Measurements from ENCODE around the gene CNPY1. TPM values are rescaled to one million over a fixed set of nuclear protein-coding genes. Genes with fewer than 3 reads are reported as not detected.

CNPY1 gene
- total RNA-seq, 2 donors from 2014 or later = 0.33 TPM; not detected in 1

GRCh38 chr7:155553871-155554270 is 7.5 kb upstream of the CNPY1 start:
- H3K27me3 Mint-ChIP-seq (ENCODE audit: insufficient read depth) = peaks cover 9% of the 10 kb centered on the region
- 95 to 100% methylated on average over 2 to 3 of the region's 3 CpGs for WGBS, 2 experiments (ENCODE audit: insufficient coverage in 1 of 2, insufficient read length in 1 of 2)

GRCh38 chr7:155551785-155552611 is 5.6 kb upstream of the CNPY1 start:
- Histone ChIP-seq H3K9me3 (ENCODE audit: control insufficient read depth, low read length) (no peaks in the 10 kb centered on the region), H3K36me3 (ENCODE audit: control insufficient read depth, insufficient read depth, low read length) (no peaks in the 10 kb centered on the region), H3K9ac (ENCODE audit: extremely low read depth, low read length, poor library complexity, severe bottlenecking) (no peak overlapping the region), H3K4me3 (ENCODE audit: low read length) (no peak overlapping the region), H3K27ac (ENCODE audit: low read depth, low read length) (no peak overlapping the region), H3K27me3 (ENCODE audit: control insufficient read depth, insufficient read depth, low read length, poor library complexity, severe bottlenecking) (no peaks in the 10 kb centered on the region), H3K4me1 (ENCODE audit: control insufficient read depth, insufficient read depth, low read length) (no peaks in the 10 kb centered on the region)
- Mint-ChIP-seq H3K36me3 (ENCODE audit: low read depth) (no peaks in the 10 kb centered on the region), H3K4me3 (no peak overlapping the region), H3K4me1 (no peaks in the 10 kb centered on the region), H3K27ac (no peak overlapping the region), H3K27me3 (ENCODE audit: insufficient read depth) (peaks cover 9% of the 10 kb centered on the region), H3K9me3 (no peaks in the 10 kb centered on the region)
- TF ChIP-seq, protein P1, sequence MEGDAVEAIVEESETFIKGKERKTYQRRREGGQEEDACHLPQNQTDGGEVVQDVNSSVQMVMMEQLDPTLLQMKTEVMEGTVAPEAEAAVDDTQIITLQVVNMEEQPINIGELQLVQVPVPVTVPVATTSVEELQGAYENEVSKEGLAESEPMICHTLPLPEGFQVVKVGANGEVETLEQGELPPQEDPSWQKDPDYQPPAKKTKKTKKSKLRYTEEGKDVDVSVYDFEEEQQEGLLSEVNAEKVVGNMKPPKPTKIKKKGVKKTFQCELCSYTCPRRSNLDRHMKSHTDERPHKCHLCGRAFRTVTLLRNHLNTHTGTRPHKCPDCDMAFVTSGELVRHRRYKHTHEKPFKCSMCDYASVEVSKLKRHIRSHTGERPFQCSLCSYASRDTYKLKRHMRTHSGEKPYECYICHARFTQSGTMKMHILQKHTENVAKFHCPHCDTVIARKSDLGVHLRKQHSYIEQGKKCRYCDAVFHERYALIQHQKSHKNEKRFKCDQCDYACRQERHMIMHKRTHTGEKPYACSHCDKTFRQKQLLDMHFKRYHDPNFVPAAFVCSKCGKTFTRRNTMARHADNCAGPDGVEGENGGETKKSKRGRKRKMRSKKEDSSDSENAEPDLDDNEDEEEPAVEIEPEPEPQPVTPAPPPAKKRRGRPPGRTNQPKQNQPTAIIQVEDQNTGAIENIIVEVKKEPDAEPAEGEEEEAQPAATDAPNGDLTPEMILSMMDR (conservative IDR thresholded peaks at IDR 0.05) = no peak
- WGBS, 2 experiments (ENCODE audit: insufficient coverage in 1 of 2, insufficient read length in 1 of 2) = 86 to 89% methylated on average over 14 to 15 of the region's 15 CpGs
- no peak for DNase-seq

More at GRCh38 chr7:155553871-155554270, 7.5 kb upstream of the CNPY1 start:
- H3K4me3 ChIP-seq (ENCODE audit: low read length) = no peak overlapping the region
- no peak for DNase-seq
- Mint-ChIP-seq H3K9me3 (no peaks in the 10 kb centered on the region), H3K36me3 (ENCODE audit: low read depth) (no peaks in the 10 kb centered on the region), H3K27ac (no peak overlapping the region), H3K4me3 (no peak overlapping the region), H3K4me1 (no peaks in the 10 kb centered on the region)
- no peak overlapping the region for H3K9ac ChIP-seq (ENCODE audit: extremely low read depth, low read length, poor library complexity, severe bottlenecking)
- H3K27me3 ChIP-seq (ENCODE audit: control insufficient read depth, insufficient read depth, low read length, poor library complexity, severe bottlenecking) = no peaks in the 10 kb centered on the region
- no peaks in the 10 kb centered on the region for H3K9me3 ChIP-seq (ENCODE audit: control insufficient read depth, low read length)
- H3K36me3 ChIP-seq (ENCODE audit: control insufficient read depth, insufficient read depth, low read length) = no peaks in the 10 kb centered on the region
- TF ChIP-seq, protein P1 (conservative IDR thresholded peaks at IDR 0.05) = no peak
- no peaks in the 10 kb centered on the region for H3K4me1 ChIP-seq (ENCODE audit: control insufficient read depth, insufficient read depth, low read length)
- no peak overlapping the region for H3K27ac ChIP-seq (ENCODE audit: low read depth, low read length)

- Histone ChIP-seq H3K36me3 (ENCODE audit: control insufficient read depth, insufficient read depth, low read length) (no peaks in the 10 kb centered on the region), H3K27ac (ENCODE audit: low read depth, low read length) (no peak overlapping the region), H3K9ac (ENCODE audit: extremely low read depth, low read length, poor library complexity, severe bottlenecking) (no peak overlapping the region), H3K4me1 (ENCODE audit: control insufficient read depth, insufficient read depth, low read length) (no peaks in the 10 kb centered on the region), H3K4me3 (ENCODE audit: low read length) (no peak overlapping the region), H3K9me3 (ENCODE audit: control insufficient read depth, low read length) (no peaks in the 10 kb centered on the region), H3K27me3 (ENCODE audit: control insufficient read depth, insufficient read depth, low read length, poor library complexity, severe bottlenecking) (no peaks in the 10 kb centered on the region)
- no peaks in the 10 kb centered on the region for H3K4me1 Mint-ChIP-seq
- WGBS, 2 experiments (ENCODE audit: insufficient coverage in 1 of 2, insufficient read length in 1 of 2) = 90 to 100% methylated on average over 5 to 12 of the region's 12 CpGs
- peaks cover 9% of the 10 kb centered on the region for H3K27me3 Mint-ChIP-seq (ENCODE audit: insufficient read depth)
- no peak overlapping the region for H3K27ac Mint-ChIP-seq
- TF ChIP-seq, protein P1 (conservative IDR thresholded peaks at IDR 0.05) = no peak
- H3K9me3 Mint-ChIP-seq = no peaks in the 10 kb centered on the region
- no peak overlapping the region for H3K4me3 Mint-ChIP-seq
- no peak for DNase-seq
- no peaks in the 10 kb centered on the region for H3K36me3 Mint-ChIP-seq (ENCODE audit: low read depth)
Observed at GRCh38 chr7:155550916-155551315, 4.6 kb upstream of the CNPY1 start.
